Posterior vena cava (tissue), 2 donors: ENCODE results near the gene HIPK2. TPM values are rescaled to one million over a fixed set of nuclear protein-coding genes. Genes with fewer than 3 reads are reported as not detected.

Source experiments
- DNase-seq: peaks from one replicate; pipeline ENCODE4 v3.0.0-alpha.2; 2020; ENCODE audit warnings: low spot score
- intact Hi-C, 2 donors: fragments of 100-400 bp; cut with DNase I; formaldehyde crosslinking; loops; one replicate each; pipeline versions ENCODE4 v1.14.1 to v1.14.2; 2022 to 2023
- total RNA-seq, 2 donors: library from RNA; stranded (reverse); fragmentation: NEBNext Ultra II Directional; extraction: Animal tissue kit (Norgen Biotek cat#: 25700); gene quantifications; one replicate each; pipeline ENCODE4 v1.2.1, GENCODE V29; 2021
- donor health status: DM: yes; HTN: yes; CAD: no.
- donor health status: DM: yes; HTN: yes; CAD: no.

Gene HIPK2
- total RNA-seq, 2 donors from 2014 or later, result 46.5 to 67.6 TPM

- intact Hi-C loops, result no loop called here
- no peak for DNase-seq
These were observed 113.4 kb downstream of the HIPK2 start for GRCh38 chr7:139664434-139664833.

- no peak for DNase-seq
These were observed 114.1 kb downstream of the HIPK2 start for GRCh38 chr7:139663608-139664177.

GRCh38 chr7:139661903-139662302 lies 115.9 kb downstream of the HIPK2 start:
- DNase-seq, result no peak
- intact Hi-C loops, result no loop called here

More at GRCh38 chr7:139663608-139664177, 114.1 kb downstream of the HIPK2 start:
- intact Hi-C loops, result no loop called here

GRCh38 chr7:139661043-139661440 lies 116.8 kb downstream of the HIPK2 start:
- intact Hi-C loops, result no loop called here
- no peak for DNase-seq

GRCh38 chr7:139660317-139661042 lies 117.3 kb downstream of the HIPK2 start:
- DNase-seq, result no peak
- intact Hi-C loops, result no loop called here

GRCh38 chr7:139659922-139660316 lies 117.9 kb downstream of the HIPK2 start:
- intact Hi-C loops, result no loop called here
- no peak for DNase-seq

- intact Hi-C loops, result no loop called here
- no peak for DNase-seq
These were observed 118.7 kb downstream of the HIPK2 start for GRCh38 chr7:139658908-139659675.

GRCh38 chr7:139658296-139658695 lies 119.5 kb downstream of the HIPK2 start:
- intact Hi-C loops, result no loop called here
- no peak for DNase-seq

- intact Hi-C loops, result no loop called here
These were observed 120.1 kb downstream of the HIPK2 start for GRCh38 chr7:139657725-139658124.

GRCh38 chr7:139656387-139656786 lies 121.4 kb downstream of the HIPK2 start:
- no peak for DNase-seq
- intact Hi-C loops, result no loop called here

More at GRCh38 chr7:139657725-139658124, 120.1 kb downstream of the HIPK2 start:
- no peak for DNase-seq

GRCh38 chr7:139655305-139655704 lies 122.5 kb downstream of the HIPK2 start:
- intact Hi-C loops, result no loop called here
- no peak for DNase-seq

GRCh38 chr7:139654276-139655181 lies 123.3 kb downstream of the HIPK2 start:
- intact Hi-C loops, result no loop called here
- no peak for DNase-seq

- intact Hi-C loops, result no loop called here
These were observed 125.9 kb downstream of the HIPK2 start for GRCh38 chr7:139651914-139652313.

GRCh38 chr7:139651308-139651707 lies 126.5 kb downstream of the HIPK2 start:
- no peak for DNase-seq
- intact Hi-C loops, result no loop called here

More at GRCh38 chr7:139651914-139652313, 125.9 kb downstream of the HIPK2 start:
- no peak for DNase-seq

GRCh38 chr7:139650429-139651100 lies 127.2 kb downstream of the HIPK2 start:
- intact Hi-C loops, result no loop called here

GRCh38 chr7:139648941-139649425 lies 128.8 kb downstream of the HIPK2 start:
- intact Hi-C loops, result loop anchor here in 1 of 2 donors (5.0 kb wide), 1 partner anchor 128 kb away; the partner anchor contains the start of gene HIPK2
- no peak for DNase-seq

More at GRCh38 chr7:139650429-139651100, 127.2 kb downstream of the HIPK2 start:
- DNase-seq, result no peak

GRCh38 chr7:139648391-139648861 lies 129.4 kb downstream of the HIPK2 start:
- no peak for DNase-seq
- intact Hi-C loops, result loop anchor here in 1 of 2 donors (5.0 kb wide), 1 partner anchor 129 kb away; the partner anchor contains the start of gene HIPK2

GRCh38 chr7:139647814-139648390 lies 129.9 kb downstream of the HIPK2 start:
- intact Hi-C loops, result loop anchor here in 1 of 2 donors (5.0 kb wide), 1 partner anchor 129 kb away; the partner anchor contains the start of gene HIPK2
- DNase-seq, result no peak
